Panc1 (cell line): Measurements from ENCODE around the gene LARP1. TPM values are rescaled to one million over a fixed set of nuclear protein-coding genes. Genes with fewer than 3 reads are reported as not detected.
A peak's percentile ranks its signal among the peaks of the same experiment; 100 is the strongest.

ENCODE experiments used
- ATAC-seq: fragments of 200-7000 bp; cut with Tn5 transposase; 2 replicates; pipeline ENCODE4 v1.9.1; 2020; ENCODE audit warnings: mild to moderate bottlenecking, moderate library complexity
- BruUV-seq: library from RNA; stranded (reverse); fragments of 400-500 nt; replicated peaks from 2 replicates; lab custom pipeline; 2021; lab: Mats Ljungman, UMichigan
- CTCF ChIA-PET: fragments of 300-600 bp; sonication (Branson Sonifier 250); formaldehyde crosslinking; loops from one replicate; lab custom pipeline; 2022; ENCODE audit warnings: antibody characterized with exemption; lab: Charles Lee
- POLR2A ChIA-PET: fragments of 300-600 bp; sonication (Branson Sonifier 250); formaldehyde crosslinking; loops from one replicate; lab custom pipeline; 2022; ENCODE audit warnings: antibody characterized with exemption; lab: Charles Lee
- DNase-seq: peaks from one replicate; pipeline ENCODE4 v3.0.0-alpha.2; 2010; ENCODE audit warnings: low read depth, low spot score
- H3K27ac ChIP-seq: 2 replicates; pipeline ENCODE4 v1.5.1; 2011; ENCODE audit warnings: mild to moderate bottlenecking, low read length, inconsistent platforms
- H3K27me3 ChIP-seq: fragments of 200-500 bp; sonication (Bioruptor generic); 2 replicates; pipeline ENCODE4 v1.6.0; 2014; ENCODE audit warnings: low read length, inconsistent platforms; ENCODE audit not compliant: control insufficient read depth, insufficient read depth
- H3K36me3 ChIP-seq: fragments of 200-500 bp; sonication (Bioruptor generic); 2 replicates; pipeline ENCODE4 v1.5.1; 2014; ENCODE audit warnings: inconsistent platforms, mild to moderate bottlenecking, low read length, moderate library complexity; ENCODE audit not compliant: control insufficient read depth, insufficient read depth
- H3K4me1 ChIP-seq: 2 replicates; pipeline ENCODE4 v1.5.1; 2011; ENCODE audit warnings: inconsistent platforms, mild to moderate bottlenecking, low read length, moderate library complexity; ENCODE audit not compliant: control insufficient read depth, insufficient read depth
- H3K4me3 ChIP-seq, 2 experiments: 2 replicates each; pipeline ENCODE4 v1.5.1; 2011 to 2012; ENCODE audit warnings: low read depth in 2 of 2, low read length in 2 of 2, mild to moderate bottlenecking in 2 of 2, inconsistent platforms in 1 of 2, moderate library complexity in 1 of 2
- H3K9me3 ChIP-seq: fragments of 200-500 bp; sonication (Bioruptor generic); 2 replicates; pipeline ENCODE4 v1.5.1; 2014; ENCODE audit warnings: low read depth, mild to moderate bottlenecking, inconsistent platforms, low read length, moderate library complexity; ENCODE audit not compliant: control insufficient read depth, insufficient read depth
- POLR2AphosphoS5 ChIP-seq: IDR thresholded peaks from 2 replicates; pipeline ENCODE4 v1.6.1; 2012; ENCODE audit warnings: mild to moderate bottlenecking, low read depth, low read length, moderate library complexity
- REST ChIP-seq, 2 experiments: IDR thresholded peaks; 2 replicates each; pipeline ENCODE4 v1.6.1; 2011 to 2012; ENCODE audit warnings: low read depth in 2 of 2, control low read depth in 1 of 2, low read length in 1 of 2, mild to moderate bottlenecking in 1 of 2, moderate library complexity in 1 of 2; ENCODE audit not compliant: insufficient read depth in 1 of 2
- SIN3A ChIP-seq: IDR thresholded peaks from 2 replicates; pipeline ENCODE4 v1.6.1; 2012; ENCODE audit warnings: low read depth, mild to moderate bottlenecking, low read length, moderate library complexity, borderline replicate concordance; ENCODE audit not compliant: insufficient read depth
- TCF7L2 ChIP-seq: IDR thresholded peaks from 2 replicates; pipeline ENCODE4 v1.6.1; 2011; ENCODE audit warnings: mild to moderate bottlenecking, low read depth, low read length, inconsistent platforms
- in situ Hi-C: cut with HindIII; loops from 2 replicates; pipeline ENCODE4 v1.10.0; 2016; ENCODE audit warnings: low sequenced_read_pairs, low pct_unique_long_range_greater_than_20kb
- intact Hi-C: fragments of 100-400 bp; cut with micrococcal nuclease; formaldehyde crosslinking; loops from one replicate; pipeline ENCODE4 v1.10.0; 2022; ENCODE audit not compliant: unreplicated experiment
- total RNA-seq: library from RNA; stranded (reverse); gene quantifications from one replicate; pipeline ENCODE4 v1.2.1, GENCODE V29; 2021; ENCODE audit not compliant: unreplicated experiment
- TF ChIP-seq, protein P1 (sequence below): fragments of 450-650 bp; IDR thresholded peaks from 2 replicates; pipeline ENCODE4 v1.5.1; 2017; ENCODE audit warnings: mild to moderate bottlenecking

The LARP1 gene
- total RNA-seq, 1 experiment from 2014 or later: 325 TPM

GRCh38 chr5:154756009-154756867 is 1.1 kb downstream of the LARP1 start:
- peak; percentile 7 for ATAC-seq
- Histone ChIP-seq H3K4me3 (peak overlapping the region; percentile 79 to 80), H3K27me3 (no peaks in the 10 kb centered on the region), H3K9me3 (no peaks in the 10 kb centered on the region), H3K36me3 (peaks cover 3% of the 10 kb centered on the region; the same call in 1 of the 2 replicates), H3K27ac (peak overlapping the region; percentile 89), H3K4me1 (peaks cover 44% of the 10 kb centered on the region)
- TF ChIP-seq REST (IDR thresholded peaks at IDR 0.05; ENCODE audit: insufficient read depth in 1 of 2, low read depth in 2 of 2, low read length in 1 of 2): no peak
- TF ChIP-seq POLR2AphosphoS5: peak; percentile 15; the same call in 1 of the 2 replicates
- TF ChIP-seq SIN3A: 0 out of 2 replicates have a peak, but pooled peaks have one; percentile 7
- intact Hi-C loops (no loop called here), in situ Hi-C loops (no loop called here)
- ChIA-PET CTCF (no interaction called here), POLR2A (no interaction called here)
- no peak for DNase-seq
- no TSS peak for BruUV-seq

- TF ChIP-seq REST (IDR thresholded peaks at IDR 0.05; ENCODE audit: insufficient read depth in 1 of 2, low read depth in 2 of 2, low read length in 1 of 2) (no peak), POLR2AphosphoS5 (peak; percentile 14; the same call in 1 of the 2 replicates), TCF7L2 (no peak), SIN3A (peak; percentile 87; the same call in 1 of the 2 replicates)
- TF ChIP-seq, protein P1, sequence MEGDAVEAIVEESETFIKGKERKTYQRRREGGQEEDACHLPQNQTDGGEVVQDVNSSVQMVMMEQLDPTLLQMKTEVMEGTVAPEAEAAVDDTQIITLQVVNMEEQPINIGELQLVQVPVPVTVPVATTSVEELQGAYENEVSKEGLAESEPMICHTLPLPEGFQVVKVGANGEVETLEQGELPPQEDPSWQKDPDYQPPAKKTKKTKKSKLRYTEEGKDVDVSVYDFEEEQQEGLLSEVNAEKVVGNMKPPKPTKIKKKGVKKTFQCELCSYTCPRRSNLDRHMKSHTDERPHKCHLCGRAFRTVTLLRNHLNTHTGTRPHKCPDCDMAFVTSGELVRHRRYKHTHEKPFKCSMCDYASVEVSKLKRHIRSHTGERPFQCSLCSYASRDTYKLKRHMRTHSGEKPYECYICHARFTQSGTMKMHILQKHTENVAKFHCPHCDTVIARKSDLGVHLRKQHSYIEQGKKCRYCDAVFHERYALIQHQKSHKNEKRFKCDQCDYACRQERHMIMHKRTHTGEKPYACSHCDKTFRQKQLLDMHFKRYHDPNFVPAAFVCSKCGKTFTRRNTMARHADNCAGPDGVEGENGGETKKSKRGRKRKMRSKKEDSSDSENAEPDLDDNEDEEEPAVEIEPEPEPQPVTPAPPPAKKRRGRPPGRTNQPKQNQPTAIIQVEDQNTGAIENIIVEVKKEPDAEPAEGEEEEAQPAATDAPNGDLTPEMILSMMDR: no peak
- Histone ChIP-seq H3K4me1 (peaks cover 50% of the 10 kb centered on the region), H3K36me3 (peaks cover 3% of the 10 kb centered on the region; the same call in 1 of the 2 replicates), H3K27ac (peak overlapping the region; percentile 89), H3K27me3 (no peaks in the 10 kb centered on the region), H3K4me3 (peak overlapping the region; percentile 79 to 80), H3K9me3 (no peaks in the 10 kb centered on the region)
- DNase-seq: no peak
- ChIA-PET POLR2A (interaction anchor here (0.7 kb wide), 1 partner anchor 741 kb away, joined by 4 read pairs; no protein-coding TSS in a partner anchor), CTCF (no interaction called here)
- ATAC-seq: peak; percentile 26
- in situ Hi-C loops: no loop called here
- BruUV-seq: no TSS peak
- intact Hi-C loops: no loop called here
Measured at GRCh38 chr5:154756868-154757813, 2.0 kb downstream of the LARP1 start.
